ENCODE data around the gene CRYBG2.
"Not testable (repeated sequence)": the region's sequence is repeated elsewhere in the genome, so short reads cannot be mapped to it uniquely, and the experiment has no call there.

The CRYBG2 gene

GRCh38 chr1:26391450-26391849, 37.5 kb upstream of the CRYBG2 start:
- no peaks in the 10 kb centered on the region for H3K36me3 ChIP-seq (replicated peaks)
- H3K27ac ChIP-seq, result no peak overlapping the region
- in situ Hi-C loops (cut with HindIII; ENCODE audit: low pct_ligation_motif_present, low sequenced_read_pairs), result no loop called here
- no peaks in the 10 kb centered on the region for H3K27me3 ChIP-seq (replicated peaks)
- peak; percentile 56 for DNase-seq
- peak; percentile 91 for TF ChIP-seq CTCF (IDR thresholded peaks at IDR 0.05; ENCODE audit: low read depth, low read length, missing control alignments)
- no peak overlapping the region for H3K4me3 ChIP-seq (ENCODE audit: low read depth, low read length)

- in situ Hi-C loops (cut with HindIII; ENCODE audit: low pct_ligation_motif_present, low sequenced_read_pairs), result no loop called here
- H3K36me3 ChIP-seq (replicated peaks), result no peaks in the 10 kb centered on the region
- TF ChIP-seq CTCF (IDR thresholded peaks at IDR 0.05; ENCODE audit: low read depth, low read length, missing control alignments), result no peak
These were observed 35.8 kb upstream of the CRYBG2 start for GRCh38 chr1:26389604-26390247.

GRCh38 chr1:26388791-26389445, 35.0 kb upstream of the CRYBG2 start:
- no peaks in the 10 kb centered on the region for H3K36me3 ChIP-seq (replicated peaks)
- no peak for DNase-seq
- in situ Hi-C loops (cut with HindIII; ENCODE audit: low pct_ligation_motif_present, low sequenced_read_pairs), result no loop called here
- no peak overlapping the region for H3K4me3 ChIP-seq (ENCODE audit: low read depth, low read length)
- H3K27ac ChIP-seq, result no peak overlapping the region
- no peaks in the 10 kb centered on the region for H3K27me3 ChIP-seq (replicated peaks)
- no peak for TF ChIP-seq CTCF (IDR thresholded peaks at IDR 0.05; ENCODE audit: low read depth, low read length, missing control alignments)

More at GRCh38 chr1:26389604-26390247, 35.8 kb upstream of the CRYBG2 start:
- H3K27ac ChIP-seq, result no peak overlapping the region
- H3K27me3 ChIP-seq (replicated peaks), result no peaks in the 10 kb centered on the region
- DNase-seq, result no peak
- H3K4me3 ChIP-seq (ENCODE audit: low read depth, low read length), result no peak overlapping the region

- no peak for TF ChIP-seq CTCF (IDR thresholded peaks at IDR 0.05; ENCODE audit: low read depth, low read length, missing control alignments)
- Histone ChIP-seq H3K4me3 (ENCODE audit: low read depth, low read length) (no peak overlapping the region), H3K36me3 (replicated peaks) (no peaks in the 10 kb centered on the region), H3K27ac (no peak overlapping the region), H3K27me3 (replicated peaks) (no peaks in the 10 kb centered on the region)
- in situ Hi-C loops (cut with HindIII; ENCODE audit: low pct_ligation_motif_present, low sequenced_read_pairs), result no loop called here
- DNase-seq, result peak; percentile 37
These were observed 33.5 kb upstream of the CRYBG2 start for GRCh38 chr1:26387447-26387846.

GRCh38 chr1:26385063-26385462, 31.1 kb upstream of the CRYBG2 start:
- H3K36me3 ChIP-seq (replicated peaks); H3K27ac ChIP-seq; H3K27me3 ChIP-seq (replicated peaks); H3K4me3 ChIP-seq (ENCODE audit: low read depth, low read length); DNase-seq; in situ Hi-C loops (cut with HindIII; ENCODE audit: low pct_ligation_motif_present, low sequenced_read_pairs): not testable (repeated sequence)

- TF ChIP-seq CTCF (IDR thresholded peaks at IDR 0.05; ENCODE audit: low read depth, low read length, missing control alignments), result no peak
- DNase-seq, result no peak
- H3K4me3 ChIP-seq (ENCODE audit: low read depth, low read length), result no peak overlapping the region
- H3K27ac ChIP-seq, result no peak overlapping the region
- no peaks in the 10 kb centered on the region for H3K36me3 ChIP-seq (replicated peaks)
- in situ Hi-C loops (cut with HindIII; ENCODE audit: low pct_ligation_motif_present, low sequenced_read_pairs), result no loop called here
- no peaks in the 10 kb centered on the region for H3K27me3 ChIP-seq (replicated peaks)
These were observed 30.1 kb upstream of the CRYBG2 start for GRCh38 chr1:26384076-26384475.
